Measurements from ENCODE around the gene NOL6. TPM values are rescaled to one million over a fixed set of nuclear protein-coding genes. Genes with fewer than 3 reads are reported as not detected.

NOL6 gene
- total and polyA plus RNA-seq, 2 of the 13 experiments (the other 11 are each of a cell fraction or from before 2014, with no cell fraction given): 17.0 to 30.2 TPM

- in situ Hi-C loops (cut with HindIII; ENCODE audit: extremely low pct_ligation_motif_present, low pct_unique_long_range_greater_than_20kb): loop anchor here (5.0 kb wide), 1 partner anchor 40 kb away; no protein-coding TSS in a partner anchor
- POLR2A ChIA-PET: interaction anchor here (0.8 to 2.6 kb wide), 11 partner anchors 10 to 71 kb away, joined by 3 to 18 read pairs (median 3); partner anchors contain the start of gene NOL6
- no peaks in the 10 kb centered on the region for H4K20me1 ChIP-seq (ENCODE audit: insufficient read depth, low read length)
- H3K79me2 ChIP-seq (ENCODE audit: insufficient read depth, low read length): no peaks in the 10 kb centered on the region
- H3K27me3 ChIP-seq (ENCODE audit: control insufficient read depth in 1 of 2, insufficient read depth in 2 of 2, low read length in 2 of 2): peaks cover 8 to 48% of the 10 kb centered on the region in 2 experiments
- no peaks in the 10 kb centered on the region for H3K36me3 ChIP-seq (replicated peaks in 1 of 2; ENCODE audit: control insufficient read depth in 1 of 2, insufficient read depth in 2 of 2, low read length in 2 of 2)
- under 1% methylated on average over 28 of the region's 50 CpGs for WGBS (ENCODE audit: low lambda C conversion rate)
- H3K9ac ChIP-seq (ENCODE audit: insufficient read depth, low read depth, low read length): peak within 1 kb of the TSS; percentile 42; the same call in 1 of the 2 replicates
- BruUV-seq (replicated peaks): no TSS peak
- FAIRE-seq (peak; percentile 32), DNase-seq (ENCODE audit: low spot score) (peak; percentile 37), ATAC-seq (peak; percentile 86)
- H2AFZ ChIP-seq (ENCODE audit: low read length): no peak within 1 kb of the TSS
- CTCF ChIA-PET (ENCODE audit: low intra/inter-chr PET ratio, low total read pairs): interaction anchor here (1.2 kb wide), 1 partner anchor 44 kb away, joined by 4 read pairs; no protein-coding TSS in a partner anchor
- H3K4me3 ChIP-seq (replicated peaks in 1 of 3; ENCODE audit: insufficient read depth in 1 of 3, low read depth in 2 of 3, low read length in 3 of 3): peak within 1 kb of the TSS; percentile 38 to 70 (median 51)
- peak within 1 kb of the TSS; percentile 89 for H3K4me2 ChIP-seq (ENCODE audit: low read depth, low read length)
- intact Hi-C loops (cut with micrococcal nuclease; ENCODE audit: unreplicated experiment): loop anchor here (2.0 kb wide), 1 partner anchor 44 kb away; the partner anchor contains the start of gene AQP7
- no peaks in the 10 kb centered on the region for H3K9me3 ChIP-seq (ENCODE audit: low read length)
- peaks cover 65% of the 10 kb centered on the region for H3K4me1 ChIP-seq (ENCODE audit: insufficient read depth, low read length)
- no peak within 1 kb of the TSS for H3K27ac ChIP-seq (ENCODE audit: extremely low read length, insufficient read depth, low read length)
- TF ChIP-seq ZNF329 (CRISPR knock-in tag; IDR thresholded peaks at IDR 0.05; ENCODE audit: low read depth) (no peak), ZSCAN25 (CRISPR knock-in tag; IDR thresholded peaks at IDR 0.05) (peak; percentile 94), SALL2 (CRISPR knock-in tag; IDR thresholded peaks at IDR 0.05) (0 out of 2 replicates have a peak, but pooled peaks have one; percentile 21), STAG1 (CRISPR knock-in tag; IDR thresholded peaks at IDR 0.05) (peak; percentile 19; the same call in 1 of the 2 replicates), MZF1 (CRISPR knock-in tag; IDR thresholded peaks at IDR 0.05; ENCODE audit: borderline replicate concordance) (no peak), ZNF446 (CRISPR knock-in tag; IDR thresholded peaks at IDR 0.05) (no peak), REL (CRISPR knock-in tag; conservative IDR thresholded peaks at IDR 0.05) (no peak), ZNF776 (CRISPR knock-in tag; IDR thresholded peaks at IDR 0.05) (no peak), CTCF (CRISPR knock-in tag; IDR thresholded peaks at IDR 0.05) (peak; percentile 67), NFIB (CRISPR knock-in tag; IDR thresholded peaks at IDR 0.05; ENCODE audit: borderline replicate concordance) (no peak), AHDC1 (CRISPR knock-in tag; IDR thresholded peaks at IDR 0.05; ENCODE audit: borderline replicate concordance) (0 out of 2 replicates have a peak, but pooled peaks have one; percentile 26), RFXAP (CRISPR knock-in tag; IDR thresholded peaks at IDR 0.05; ENCODE audit: borderline replicate concordance) (no peak), SALL1 (CRISPR knock-in tag; IDR thresholded peaks at IDR 0.05) (0 out of 2 replicates have a peak, but pooled peaks have one; percentile 7)
These were observed 26.6 kb downstream of the NOL6 start, which contains the start of gene AQP3 for GRCh38 chr9:33446946-33447798. AQP3 (minus strand) TSS chr9:33447593; CDS start chr9:33447530, 63 bp downstream.

Data from HepG2 (cell line).